ENCODE measurements around the gene PRKAR1B.
A peak's percentile ranks its signal among the peaks of the same experiment; 100 is the strongest.

PRKAR1B gene

GRCh38 chr7:727104-727805 is at the start of gene PRKAR1B:
Gene PRKAR1B, minus strand, starts transcription at chr7:727281. Its CDS starts 15,776 bp downstream, at chr7:711505.
- DNase-seq: peak; percentile 59

- DNase-seq: no peak
These were observed 49.3 kb upstream of the PRKAR1B start for GRCh38 chr7:776381-776780.

GRCh38 chr7:774161-775109 is 47.4 kb upstream of the PRKAR1B start:
- DNase-seq: peak; percentile 79

GRCh38 chr7:773622-773915 is 46.5 kb upstream of the PRKAR1B start:
- no peak for DNase-seq

- no peak for DNase-seq
These were observed 46.0 kb upstream of the PRKAR1B start for GRCh38 chr7:772861-773621.

GRCh38 chr7:772392-772791 is 45.3 kb upstream of the PRKAR1B start:
- no peak for DNase-seq

GRCh38 chr7:772005-772294 is 44.9 kb upstream of the PRKAR1B start:
- no peak for DNase-seq

GRCh38 chr7:771234-772004 is 44.3 kb upstream of the PRKAR1B start:
- DNase-seq: no peak

GRCh38 chr7:770741-771166 is 43.7 kb upstream of the PRKAR1B start:
- DNase-seq: no peak

GRCh38 chr7:770336-770735 is 43.3 kb upstream of the PRKAR1B start:
- DNase-seq: no peak

- DNase-seq: peak; percentile 20
These were observed 41.9 kb upstream of the PRKAR1B start for GRCh38 chr7:768881-769504.

GRCh38 chr7:767941-768731 is 41.1 kb upstream of the PRKAR1B start:
- DNase-seq: peak; percentile 54

GRCh38 chr7:767580-767940 is 40.5 kb upstream of the PRKAR1B start:
- DNase-seq: peak; percentile 25

- DNase-seq: no peak
These were observed 38.3 kb upstream of the PRKAR1B start for GRCh38 chr7:765383-765782.

GRCh38 chr7:763762-764161 is 36.7 kb upstream of the PRKAR1B start:
- no peak for DNase-seq

- DNase-seq: no peak
These were observed 35.8 kb upstream of the PRKAR1B start for GRCh38 chr7:762885-763284.

- DNase-seq: no peak
These were observed 34.5 kb upstream of the PRKAR1B start for GRCh38 chr7:761631-762030.

GRCh38 chr7:761101-761500 is 34.0 kb upstream of the PRKAR1B start:
- no peak for DNase-seq

- DNase-seq: no peak
These were observed 32.9 kb upstream of the PRKAR1B start for GRCh38 chr7:760006-760405.

- no peak for DNase-seq
These were observed 32.5 kb upstream of the PRKAR1B start for GRCh38 chr7:759569-759968.

GRCh38 chr7:757741-758163 is 30.7 kb upstream of the PRKAR1B start:
- DNase-seq: no peak
